ENCODE results near the gene NIPSNAP3A. TPM values are rescaled to one million over a fixed set of nuclear protein-coding genes. Genes with fewer than 3 reads are reported as not detected.

NIPSNAP3A gene
- total RNA-seq: 19.3 and 30.9 TPM in 2 replicates

GRCh38 chr9:104747565-104748358 is at the start of gene NIPSNAP3A:
Gene NIPSNAP3A, plus strand, starts transcription at chr9:104747683. Its CDS starts 110 bp downstream, at chr9:104747793.

Other genes starting within 250 kb of the NIPSNAP3A start
- not detected in 2 replicates for gene OR13F1, start 243.4 kb upstream of the NIPSNAP3A start, total RNA-seq
- gene OR13C4, start 220.5 kb upstream of the NIPSNAP3A start, total RNA-seq: not detected in 2 replicates
- not detected in 2 replicates for gene OR13C3, start 210.8 kb upstream of the NIPSNAP3A start, total RNA-seq
- gene OR13C8, start 178.5 kb upstream of the NIPSNAP3A start, total RNA-seq: not detected in 2 replicates
- gene OR13C5, start 148.3 kb upstream of the NIPSNAP3A start, total RNA-seq: not detected in 2 replicates
- gene OR13C2, start 142.1 kb upstream of the NIPSNAP3A start, total RNA-seq: not detected in 2 replicates
- not detected in 2 replicates for gene OR13C9, start 129.5 kb upstream of the NIPSNAP3A start, total RNA-seq
- gene OR13D1, start 53.2 kb upstream of the NIPSNAP3A start, total RNA-seq: not detected in 2 replicates
- gene NIPSNAP3B, start 16.4 kb downstream of the NIPSNAP3A start, total RNA-seq: 0.43 and 0.88 TPM in 2 replicates
- gene ABCA1, start 180.5 kb downstream of the NIPSNAP3A start, total RNA-seq: 124 and 239 TPM in 2 replicates